Spinal cord (tissue), 10 donors: ENCODE measurements around the gene ZFHX2. TPM values are rescaled to one million over a fixed set of nuclear protein-coding genes. Genes with fewer than 3 reads are reported as not detected.
"Not testable (repeated sequence)": the region's sequence is repeated elsewhere in the genome, so short reads cannot be mapped to it uniquely, and the experiment has no call there.

Experiments
- DNase-seq, 6 donors: peaks; one replicate each; pipeline versions ENCODE4 v3.0.0 to v3.0.0-alpha.2; 2013 to 2015; ENCODE audit warnings: low spot score in 6 of 6, low read depth in 4 of 6
- H3K27ac ChIP-seq: one replicate; pipeline ENCODE4 v1.5.1; 2013; ENCODE audit warnings: low read depth, low read length, control low read depth
- H3K27me3 ChIP-seq: one replicate; pipeline ENCODE4 v1.6.1; 2013; ENCODE audit warnings: low read length; ENCODE audit not compliant: control insufficient read depth, insufficient read depth
- H3K36me3 ChIP-seq: one replicate; pipeline ENCODE4 v1.6.1; 2013; ENCODE audit warnings: low read length; ENCODE audit not compliant: control insufficient read depth, insufficient read depth
- H3K4me1 ChIP-seq: one replicate; pipeline ENCODE4 v1.6.1; 2013; ENCODE audit warnings: low read length; ENCODE audit not compliant: control insufficient read depth, insufficient read depth
- H3K4me3 ChIP-seq: one replicate; pipeline ENCODE4 v1.5.1; 2013; ENCODE audit warnings: low read depth, low read length, control low read depth
- H3K9me3 ChIP-seq: one replicate; pipeline ENCODE4 v1.6.1; 2013; ENCODE audit warnings: low read length; ENCODE audit not compliant: control insufficient read depth, insufficient read depth
- WGBS: methylation state at CpG from one replicate; pipeline ENCODE4 v1.1.5; 2013; ENCODE audit warnings: missing lambda C conversion rate; ENCODE audit not compliant: insufficient coverage; 5-methylcytosine and 5-hydroxymethylcytosine counted together
- polyA plus RNA-seq, 2 donors: library from polyadenylated mRNA; unstranded; fragments of 120-200 nt; gene quantifications; one replicate each; pipeline ENCODE4 v1.2.1, GENCODE V29; 2013; ENCODE audit not compliant: insufficient read length in 2 of 2
- total RNA-seq, 2 donors: library from RNA; depleted of rRNA in 1 of 2; stranded (reverse); fragments of 120-200 nt in 1 of 2; fragments of >200 nt in 1 of 2; gene quantifications; one replicate each; pipeline versions ENCODE4 v1.2.3 to v1.2.4, GENCODE V29; 2013 to 2014
- donor health status: healthy.

The ZFHX2 gene
- total and polyA plus RNA-seq, 4 donors: 1.8 to 31.3 (median 14.3) TPM

- H3K9me3 ChIP-seq: no peaks in the 10 kb centered on the region
- H3K27me3 ChIP-seq: no peaks in the 10 kb centered on the region
- DNase-seq: peak in 2 of 6 donors; percentile 81 to 93
- 16% methylated on average over 21 of the region's 25 CpGs for WGBS
- peaks cover 23% of the 10 kb centered on the region for H3K36me3 ChIP-seq
- H3K4me3 ChIP-seq: no peak overlapping the region
- peaks cover 36% of the 10 kb centered on the region for H3K4me1 ChIP-seq
- peak overlapping the region; percentile 45 for H3K27ac ChIP-seq
These were observed 6.8 kb downstream of the ZFHX2 start for GRCh38 chr14:23544511-23545447.

- WGBS: 95% methylated on average over 3 of the region's 5 CpGs
- Histone ChIP-seq H3K36me3 (peaks cover 23% of the 10 kb centered on the region), H3K9me3 (no peaks in the 10 kb centered on the region), H3K4me1 (peaks cover 48% of the 10 kb centered on the region), H3K4me3 (no peak overlapping the region), H3K27ac (no peak overlapping the region), H3K27me3 (no peaks in the 10 kb centered on the region)
- no peak for DNase-seq
These were observed 8.2 kb downstream of the ZFHX2 start for GRCh38 chr14:23543403-23543802.

- H3K4me1 ChIP-seq: peaks cover 46% of the 10 kb centered on the region
- H3K27me3 ChIP-seq: no peaks in the 10 kb centered on the region
- H3K27ac ChIP-seq: no peak overlapping the region
- no peak overlapping the region for H3K4me3 ChIP-seq
- peaks cover 25% of the 10 kb centered on the region for H3K36me3 ChIP-seq
- 83% methylated on average over 5 of the region's 5 CpGs for WGBS
- H3K9me3 ChIP-seq: no peaks in the 10 kb centered on the region
- no peak for DNase-seq
These were observed 9.3 kb downstream of the ZFHX2 start for GRCh38 chr14:23542261-23542660.

GRCh38 chr14:23540141-23540469, 11.5 kb downstream of the ZFHX2 start:
- Histone ChIP-seq H3K27me3 (no peaks in the 10 kb centered on the region), H3K36me3 (peaks cover 32% of the 10 kb centered on the region), H3K4me1 (peaks cover 37% of the 10 kb centered on the region), H3K9me3 (no peaks in the 10 kb centered on the region), H3K27ac (no peak overlapping the region), H3K4me3 (no peak overlapping the region)
- no peak for DNase-seq
- 91% methylated on average over 3 of the region's 4 CpGs for WGBS

- 20% methylated on average over 8 of the region's 10 CpGs for WGBS
- peaks cover 31% of the 10 kb centered on the region for H3K4me1 ChIP-seq
These were observed 12.1 kb downstream of the ZFHX2 start for GRCh38 chr14:23539248-23540140.

GRCh38 chr14:23538785-23539184, 12.8 kb downstream of the ZFHX2 start:
- DNase-seq: peak in 3 of 6 donors; percentile 48 to 90 (median 83)
- H3K27me3 ChIP-seq: no peaks in the 10 kb centered on the region
- peak overlapping the region; percentile 62 for H3K27ac ChIP-seq
- WGBS: 9% methylated on average over 5 of the region's 7 CpGs
- no peaks in the 10 kb centered on the region for H3K9me3 ChIP-seq
- H3K36me3 ChIP-seq: peaks cover 42% of the 10 kb centered on the region
- peaks cover 28% of the 10 kb centered on the region for H3K4me1 ChIP-seq
- no peak overlapping the region for H3K4me3 ChIP-seq

More at GRCh38 chr14:23539248-23540140, 12.1 kb downstream of the ZFHX2 start:
- no peaks in the 10 kb centered on the region for H3K27me3 ChIP-seq
- H3K27ac ChIP-seq: peak overlapping the region; percentile 62
- H3K4me3 ChIP-seq: no peak overlapping the region
- H3K9me3 ChIP-seq: no peaks in the 10 kb centered on the region
- peaks cover 37% of the 10 kb centered on the region for H3K36me3 ChIP-seq
- peak in 3 of 6 donors; percentile 59 to 90 (median 90) for DNase-seq

- Histone ChIP-seq H3K4me1 (peaks cover 28% of the 10 kb centered on the region), H3K27me3 (no peaks in the 10 kb centered on the region), H3K27ac (peak overlapping the region; percentile 62), H3K4me3 (no peak overlapping the region), H3K36me3 (peaks cover 44% of the 10 kb centered on the region), H3K9me3 (no peaks in the 10 kb centered on the region)
- 39% methylated on average over 7 of the region's 10 CpGs for WGBS
- DNase-seq: no peak
These were observed 13.4 kb downstream of the ZFHX2 start for GRCh38 chr14:23538050-23538718.

- DNase-seq: peak in 1 of 6 donors; percentile 58
- Histone ChIP-seq H3K4me3 (no peak overlapping the region), H3K36me3 (peaks cover 47% of the 10 kb centered on the region), H3K4me1 (peaks cover 28% of the 10 kb centered on the region), H3K9me3 (no peaks in the 10 kb centered on the region), H3K27ac (no peak overlapping the region), H3K27me3 (no peaks in the 10 kb centered on the region)
- 53% methylated on average over 7 of the region's 13 CpGs for WGBS
These were observed 14.1 kb downstream of the ZFHX2 start for GRCh38 chr14:23537351-23538049.

- Histone ChIP-seq H3K4me1 (peaks cover 28% of the 10 kb centered on the region), H3K36me3 (peaks cover 47% of the 10 kb centered on the region)
- WGBS: 73% methylated on average over 6 of the region's 6 CpGs
- H3K27me3 ChIP-seq, H3K9me3 ChIP-seq, H3K27ac ChIP-seq, DNase-seq, H3K4me3 ChIP-seq: not testable (repeated sequence)
These were observed 14.7 kb downstream of the ZFHX2 start for GRCh38 chr14:23536906-23537305.
